OCI-LY3 (cell line): ENCODE results near the gene PHC1.

ENCODE experiments used
- CTCF ChIP-seq: fragments of 200-600, 300-600 bp; sonication (generic); IDR thresholded peaks from 2 replicates; pipeline ENCODE4 v1.5.1; 2014; ENCODE audit warnings: antibody characterized with exemption, low read length, low read depth
- EZH2phosphoT487 ChIP-seq: fragments of 200-600 bp; shearing (Covaris generic); IDR thresholded peaks from 2 replicates; pipeline ENCODE4 v1.6.1; 2018; ENCODE audit warnings: antibody characterized with exemption, mixed run types, low read depth

GRCh38 chr12:8866429-8866828, 47.9 kb upstream of the PHC1 start:
- TF ChIP-seq CTCF (no peak), EZH2phosphoT487 (no peak)
